GM21390 (cell line): ENCODE data around the gene GLS.

ENCODE experiments used
- ATAC-seq: cut with Tn5 transposase; IDR thresholded peaks from one replicate; pipeline ENCODE4 v1.9.1; 2021; ENCODE audit not compliant: unreplicated experiment

The GLS gene

DNA sequence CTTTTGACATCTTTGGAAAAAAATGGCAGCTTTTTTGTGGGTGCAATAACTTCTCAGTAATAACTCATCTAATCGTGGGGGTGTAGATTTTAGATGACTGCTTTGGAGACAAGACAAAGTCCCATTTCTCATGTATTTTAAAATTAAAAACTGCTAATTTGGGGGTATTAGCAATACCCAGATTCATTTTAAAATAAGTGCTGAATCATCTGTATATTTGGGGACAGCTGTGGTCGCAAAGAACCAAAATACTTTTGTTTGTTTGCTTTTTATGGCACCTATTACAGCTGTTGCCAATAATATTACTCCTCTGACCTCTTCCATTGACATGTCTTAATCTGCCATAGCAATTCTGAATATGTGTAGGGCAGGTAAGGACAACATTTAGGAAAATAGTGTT is 87.9 kb downstream of the GLS start:
- ATAC-seq: no peak

DNA sequence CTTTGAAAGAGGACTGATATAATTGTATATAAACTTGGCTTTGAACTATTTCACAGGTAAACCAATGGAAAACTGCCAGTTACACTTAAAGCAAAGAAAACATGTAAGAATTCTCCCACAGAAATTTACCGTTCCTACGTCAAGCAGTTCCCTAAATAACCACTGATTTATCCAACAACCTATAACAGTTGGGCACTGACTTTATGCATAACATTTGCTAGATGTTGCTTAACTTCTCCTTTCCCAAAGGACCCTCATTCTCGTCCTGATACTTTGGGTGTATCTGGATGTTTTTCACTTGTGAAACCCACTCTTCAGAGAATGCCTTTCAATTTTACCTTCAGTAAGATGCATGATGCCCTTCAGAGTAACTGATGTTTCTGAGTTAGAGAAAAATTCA is 89.5 kb downstream of the GLS start:
- ATAC-seq: no peak

DNA sequence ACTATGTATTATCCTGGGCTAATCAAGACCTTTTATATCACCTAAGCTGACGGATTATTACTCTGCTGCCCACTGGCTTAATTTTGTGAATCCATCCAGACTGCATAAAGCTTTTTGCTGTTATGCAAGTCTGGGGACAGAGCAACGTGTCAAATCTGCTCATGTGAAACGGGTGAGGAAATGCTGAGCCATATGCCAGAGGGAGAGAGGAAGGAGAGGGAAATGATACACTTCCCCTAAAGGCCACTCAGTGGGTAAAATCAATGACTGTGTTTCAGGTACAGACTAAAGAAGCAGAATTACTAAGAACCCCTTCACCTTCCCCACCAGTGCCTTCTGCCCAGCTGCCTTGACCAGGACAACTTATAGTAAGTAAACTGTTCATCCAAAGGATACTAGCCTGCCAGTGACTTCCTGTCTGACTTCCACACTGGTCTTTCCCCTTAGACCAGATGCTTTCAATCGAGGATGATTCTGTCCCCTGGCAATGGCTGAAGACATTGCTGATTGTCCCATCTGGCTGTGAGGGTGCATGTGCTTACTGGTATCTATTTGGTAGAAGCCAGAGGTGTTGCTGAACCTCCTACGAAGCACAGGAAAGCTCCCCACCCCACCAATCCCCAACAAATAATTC is 90.4 kb downstream of the GLS start:
- no peak for ATAC-seq

DNA sequence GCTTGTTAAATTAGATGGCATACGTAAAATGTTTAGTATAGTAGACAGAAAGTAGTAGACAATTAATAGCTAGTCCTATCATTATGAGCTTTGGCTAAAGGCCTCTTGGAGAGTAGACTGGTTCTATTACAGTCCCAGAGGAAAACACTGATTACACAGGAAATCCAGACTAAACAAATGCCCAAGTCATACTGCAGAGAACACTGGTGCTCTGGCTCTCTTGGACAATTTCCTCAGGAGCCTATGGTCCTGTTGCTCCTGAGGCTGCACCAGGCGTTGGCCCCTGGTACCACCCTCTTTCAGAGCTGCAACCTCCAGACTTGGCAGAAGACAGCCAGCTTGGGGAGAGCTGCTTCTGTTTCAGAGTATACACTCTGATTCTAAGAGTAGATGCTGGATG is 91.6 kb downstream of the GLS start:
- no peak for ATAC-seq

DNA sequence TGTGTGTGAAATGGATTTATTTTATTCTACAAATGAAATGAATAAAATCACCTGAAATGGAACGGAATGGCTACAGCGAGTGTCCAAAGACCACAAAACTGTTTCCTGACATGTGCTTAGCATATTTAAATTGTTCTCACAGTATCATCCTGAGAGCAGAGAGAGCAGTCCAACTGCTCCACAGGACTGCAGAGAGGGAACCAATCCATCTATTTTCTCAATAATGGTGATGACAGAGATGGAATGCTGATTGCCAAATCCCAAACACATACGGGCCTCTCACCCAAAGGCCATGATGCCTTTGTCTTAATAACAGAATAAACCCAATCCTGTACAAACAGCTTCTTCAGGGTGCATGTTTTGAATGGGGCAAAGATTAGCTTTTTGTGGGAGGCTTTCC is 92.2 kb downstream of the GLS start:
- ATAC-seq: no peak

DNA sequence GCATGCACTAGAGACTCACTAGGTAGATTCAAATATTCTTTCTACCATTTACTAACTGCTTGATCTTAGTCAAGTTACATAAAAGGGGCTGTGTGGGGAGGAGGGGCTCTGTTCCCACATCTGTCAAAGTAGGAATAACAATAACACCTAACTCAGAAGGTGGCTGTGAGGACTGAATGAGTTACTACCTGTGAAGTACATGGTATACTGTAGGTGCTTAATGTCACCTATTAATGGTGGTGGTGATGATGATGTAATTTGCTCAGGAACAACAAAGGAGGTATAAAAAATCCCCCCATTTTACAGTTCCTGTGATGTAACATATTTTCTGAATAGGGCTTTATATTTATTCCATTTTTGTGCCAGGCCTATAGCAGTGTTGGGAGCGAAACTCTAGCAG is 92.6 kb downstream of the GLS start:
- no peak for ATAC-seq

DNA sequence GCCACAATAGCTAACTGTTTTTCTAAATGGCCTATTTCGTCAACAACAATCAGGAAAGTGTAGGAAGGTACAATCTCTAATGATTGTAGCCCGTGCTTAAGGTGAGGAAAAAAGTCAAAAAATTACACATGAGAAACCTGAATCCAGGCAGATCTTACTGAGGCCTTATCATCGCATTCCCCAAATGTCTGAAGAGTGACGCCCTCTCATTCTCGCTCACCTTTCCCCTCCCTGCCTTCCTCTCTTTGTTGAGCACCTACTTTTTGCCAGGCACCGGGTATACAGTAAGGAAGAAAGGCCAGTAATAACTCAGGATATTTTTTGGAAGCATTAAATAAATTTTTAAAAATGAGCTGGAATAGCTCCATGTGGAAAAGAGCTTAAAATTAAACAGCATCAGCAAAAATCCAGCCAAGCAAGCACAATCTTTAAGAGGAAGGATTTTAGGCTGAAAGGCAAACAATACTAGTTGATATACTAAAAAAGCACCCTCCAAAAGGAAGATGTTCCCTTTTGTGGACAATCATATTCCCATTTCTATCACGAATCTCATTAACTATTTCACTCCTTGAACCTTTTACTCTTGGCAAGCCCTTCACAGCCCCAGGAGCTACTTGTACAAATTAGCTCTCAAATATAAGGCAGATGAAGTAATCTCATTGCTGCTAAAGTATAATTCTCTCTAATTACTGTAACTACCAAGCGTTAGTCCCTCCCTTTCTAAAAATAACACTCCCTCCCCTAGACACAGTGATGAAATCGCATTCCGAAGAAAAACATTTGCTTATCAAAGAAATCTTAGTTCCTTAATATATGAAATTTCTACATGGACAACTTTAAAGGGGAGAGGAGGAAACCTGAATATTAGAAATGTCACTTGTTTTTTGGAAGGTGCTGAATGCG is 93.4 kb downstream of the GLS start:
- no peak for ATAC-seq

DNA sequence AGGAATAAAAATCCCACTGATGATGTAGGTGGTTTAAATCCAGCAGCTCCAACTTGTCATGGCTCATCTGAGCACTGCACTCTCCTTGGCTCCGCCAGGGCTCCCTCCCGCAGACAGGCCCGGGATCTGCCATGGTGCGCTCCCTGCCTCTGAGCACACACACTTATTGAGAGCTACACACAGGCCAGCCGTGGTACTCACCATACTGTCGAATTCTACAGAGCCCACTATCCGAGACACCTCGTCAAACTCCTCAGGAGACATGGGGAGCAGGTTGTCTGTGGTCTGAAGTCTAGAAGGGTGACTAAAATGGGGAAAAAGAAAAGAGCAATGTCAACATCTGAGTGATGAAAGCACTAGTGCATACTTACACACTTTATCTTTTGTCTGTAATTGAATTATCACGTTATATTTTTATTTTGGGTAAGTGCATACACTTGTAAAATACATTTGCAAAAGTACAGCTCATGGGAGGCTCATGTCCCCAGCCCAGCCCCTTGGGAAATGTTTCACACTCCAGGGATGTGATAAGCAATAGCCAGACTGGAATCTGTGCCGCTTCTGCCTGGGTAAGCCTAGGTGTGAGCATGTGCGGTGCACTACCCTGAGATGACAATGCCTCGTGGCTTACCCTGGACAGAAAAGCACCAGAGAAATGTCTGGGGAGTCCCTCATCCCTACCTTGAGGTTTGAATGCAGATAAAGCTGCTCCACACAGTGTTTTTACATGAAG is 94.2 kb downstream of the GLS start:
- ATAC-seq: no peak

DNA sequence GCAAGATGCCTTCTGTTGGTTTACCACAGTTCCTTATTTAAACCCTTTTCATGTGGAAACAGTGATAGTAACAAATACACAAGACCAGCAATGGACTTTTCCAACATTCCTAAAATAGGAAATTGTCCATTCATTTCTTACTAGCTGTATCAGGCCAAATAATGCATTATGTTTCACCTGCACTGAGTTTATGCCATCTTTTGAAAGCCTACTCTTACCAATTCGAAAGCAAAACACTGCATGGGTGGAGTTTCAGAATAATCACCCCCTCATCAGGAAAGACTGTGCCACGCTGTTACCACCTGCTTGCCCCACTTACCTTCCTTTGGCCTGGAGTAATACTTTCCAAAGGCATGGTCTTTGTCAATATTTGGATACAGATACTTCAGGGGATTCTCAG is 95.9 kb downstream of the GLS start:
- ATAC-seq: no peak

DNA sequence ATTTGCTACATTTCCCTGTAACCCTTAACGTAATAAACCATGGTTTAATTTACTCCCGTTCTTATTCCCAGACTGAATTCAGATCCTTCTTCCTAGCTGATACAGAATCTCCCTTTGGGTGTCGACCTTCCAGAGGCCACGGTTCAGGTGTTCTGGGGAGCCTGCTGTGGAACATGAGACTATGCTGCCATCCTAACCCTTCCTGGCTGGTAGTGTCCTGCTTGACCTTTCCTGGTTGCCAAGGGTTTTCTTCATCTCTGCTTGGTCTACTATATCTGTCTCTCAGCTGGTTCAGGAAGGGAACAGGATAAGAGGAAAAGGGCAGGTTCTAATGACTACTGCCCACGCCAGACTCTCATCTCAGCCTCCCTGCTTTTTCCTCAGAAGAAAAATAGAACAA is 96.9 kb downstream of the GLS start:
- ATAC-seq: no peak

DNA sequence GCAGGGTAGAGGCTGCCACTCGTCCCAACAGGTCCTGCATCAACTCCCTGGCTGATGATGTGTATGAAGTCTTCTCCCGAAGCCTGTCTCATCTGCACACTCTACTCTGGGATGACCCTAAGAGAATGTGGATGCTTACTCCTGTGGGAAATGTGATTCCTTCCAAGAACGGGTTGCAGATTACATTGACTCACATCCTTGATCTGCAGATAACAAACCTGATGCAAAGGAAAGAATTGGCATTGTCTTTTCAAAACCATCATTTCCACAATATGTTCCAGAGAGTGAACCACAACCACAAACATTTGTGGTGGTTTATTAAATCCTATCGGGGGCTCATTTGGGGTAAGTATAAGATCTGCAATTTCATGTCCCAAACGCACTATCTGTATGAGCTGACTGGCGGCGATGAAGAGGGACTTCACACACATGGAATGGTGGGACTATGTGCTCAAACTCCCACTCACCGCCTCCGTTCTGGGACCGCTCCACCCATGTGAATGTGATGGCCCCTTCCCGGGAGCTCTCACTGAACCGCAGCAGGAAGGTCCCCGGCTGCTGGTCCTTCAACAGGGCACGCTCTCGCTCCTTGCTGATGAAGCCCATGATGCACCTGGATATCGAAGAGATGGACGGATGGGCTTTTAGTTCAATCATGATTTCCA is 97.9 kb downstream of the GLS start:
- ATAC-seq: no peak

DNA sequence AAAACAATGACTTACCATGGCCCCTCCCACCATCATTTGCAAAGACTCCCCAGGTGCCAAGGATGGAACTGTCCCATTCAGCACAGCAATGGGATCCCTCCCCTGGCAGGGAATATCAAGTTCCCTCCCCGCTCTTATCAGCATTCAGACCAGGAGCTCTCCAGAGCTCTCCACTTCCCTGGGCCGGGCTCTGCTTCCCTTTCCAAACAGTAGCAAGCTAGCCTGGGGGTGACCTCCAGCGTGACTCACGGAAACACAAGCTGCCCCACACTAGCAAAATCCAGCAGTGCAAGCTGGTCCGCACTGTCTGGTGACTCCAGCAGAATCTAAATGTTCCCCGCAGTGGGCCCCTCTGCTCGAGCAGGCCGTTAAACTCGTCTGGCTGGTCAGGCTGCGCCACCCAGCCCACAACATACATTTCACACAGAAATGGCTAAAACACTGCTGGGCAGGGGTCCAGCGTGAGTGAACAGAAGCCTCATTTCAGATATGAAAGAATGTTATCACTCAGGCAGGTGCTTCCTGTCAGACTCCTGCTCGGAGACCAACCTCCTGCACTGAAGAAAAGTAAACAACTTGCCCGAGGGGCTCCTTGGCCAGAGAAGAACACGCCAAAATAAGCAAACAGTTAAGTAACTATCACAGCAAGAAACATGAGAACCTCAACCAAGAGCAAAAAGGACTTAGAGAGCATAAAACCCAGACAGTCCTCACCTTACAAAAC is 99.4 kb downstream of the GLS start:
- ATAC-seq: no peak

DNA sequence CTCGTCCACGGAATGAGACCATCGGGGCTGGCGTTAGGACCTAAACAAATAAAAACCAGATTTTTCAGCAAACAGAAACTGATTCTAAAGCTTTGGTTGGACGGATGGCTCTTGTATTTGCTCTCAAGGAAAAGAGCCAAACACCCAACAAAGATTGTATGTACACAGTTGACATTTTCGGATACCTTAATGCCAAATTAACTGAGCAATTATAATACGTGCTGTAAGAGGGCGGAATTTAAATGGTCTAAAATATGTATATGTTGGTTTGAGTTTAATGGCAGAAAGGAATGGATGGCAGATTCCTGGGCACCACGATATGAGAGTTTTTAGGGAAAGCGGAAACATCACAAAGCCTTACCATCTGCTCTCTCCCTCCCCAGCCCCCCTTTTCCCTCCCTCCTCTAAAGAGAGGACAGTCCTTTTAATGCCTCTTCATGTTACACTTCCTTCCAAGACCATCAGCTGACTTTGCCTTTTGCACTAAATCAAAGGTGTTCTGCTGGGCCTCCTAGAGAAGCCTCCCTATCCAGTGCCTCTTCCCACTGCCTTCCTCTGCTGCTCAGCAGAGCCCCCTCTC is 100.1 kb downstream of the GLS start:
- ATAC-seq: no peak

DNA sequence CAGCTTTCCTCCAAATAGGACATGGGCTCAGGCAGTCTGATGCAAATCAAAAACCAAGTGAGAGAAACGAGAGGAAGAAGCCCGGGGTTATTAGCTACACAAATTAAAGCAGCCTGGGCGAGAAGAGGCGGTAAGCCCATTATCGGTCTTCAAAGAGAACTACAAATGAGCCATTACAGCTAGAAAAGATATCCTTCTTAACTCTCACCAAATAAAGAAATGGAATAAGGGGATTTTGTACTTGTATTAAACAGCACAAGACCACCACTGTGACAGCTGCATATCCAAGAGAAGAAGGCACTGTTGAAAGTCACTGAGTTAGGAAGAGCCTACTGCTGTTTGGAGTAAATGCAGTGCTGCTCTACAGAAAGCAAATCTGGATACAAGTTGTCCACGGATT is 100.7 kb downstream of the GLS start:
- no peak for ATAC-seq

DNA sequence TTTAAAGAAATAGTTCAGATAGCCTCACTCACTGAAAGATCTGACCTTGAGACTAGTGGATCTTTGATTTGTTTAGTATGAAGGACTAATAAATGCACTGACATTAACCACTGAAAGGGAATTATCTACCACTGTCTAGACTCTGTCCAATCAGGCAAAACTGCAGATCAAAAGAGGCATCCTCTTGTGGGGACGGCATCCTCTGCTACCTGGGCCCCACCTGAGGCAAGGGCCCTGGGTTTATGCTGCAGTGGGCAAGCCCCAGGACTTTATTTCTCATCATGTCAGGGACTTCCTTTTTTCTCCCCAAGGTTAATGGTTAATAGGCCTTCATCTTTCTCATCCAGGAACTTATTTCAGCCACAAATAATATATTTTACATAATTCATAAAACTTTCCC is 101.1 kb downstream of the GLS start:
- ATAC-seq: no peak

DNA sequence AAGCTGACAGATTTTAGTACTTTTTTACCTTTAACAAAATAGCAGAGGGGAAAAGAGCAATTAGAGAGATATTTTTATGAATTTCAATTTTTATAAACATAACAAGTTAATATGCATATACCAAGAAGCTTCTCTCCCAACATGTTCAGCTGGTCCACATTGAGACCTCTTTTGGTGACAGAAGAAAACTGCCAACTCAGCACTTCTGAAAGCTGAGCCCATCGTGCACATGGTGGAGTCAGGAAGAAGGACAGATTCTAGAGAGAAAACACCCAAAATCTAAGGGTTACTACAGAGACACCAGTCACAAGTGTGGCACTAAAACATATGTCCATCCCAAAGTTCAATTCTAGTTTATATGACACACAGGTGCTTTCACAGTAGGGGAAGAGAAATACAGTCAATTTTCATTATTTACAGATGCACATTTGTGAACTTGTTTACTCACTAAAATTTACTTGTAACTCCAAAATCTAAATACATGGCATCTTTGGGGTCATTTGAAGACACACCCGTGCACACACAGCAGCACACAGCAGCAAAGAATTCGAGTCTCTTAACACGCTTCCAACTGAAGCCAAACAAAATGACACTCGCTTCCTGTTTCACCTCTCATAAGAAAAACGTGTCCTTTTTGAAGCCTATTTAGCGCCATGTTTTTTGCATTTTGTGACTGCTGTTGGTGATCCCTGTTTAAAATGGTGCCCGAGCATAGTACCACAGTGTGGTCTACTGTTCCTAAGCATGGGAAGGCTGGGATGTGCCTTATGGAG is 101.8 kb downstream of the GLS start:
- ATAC-seq: no peak

DNA sequence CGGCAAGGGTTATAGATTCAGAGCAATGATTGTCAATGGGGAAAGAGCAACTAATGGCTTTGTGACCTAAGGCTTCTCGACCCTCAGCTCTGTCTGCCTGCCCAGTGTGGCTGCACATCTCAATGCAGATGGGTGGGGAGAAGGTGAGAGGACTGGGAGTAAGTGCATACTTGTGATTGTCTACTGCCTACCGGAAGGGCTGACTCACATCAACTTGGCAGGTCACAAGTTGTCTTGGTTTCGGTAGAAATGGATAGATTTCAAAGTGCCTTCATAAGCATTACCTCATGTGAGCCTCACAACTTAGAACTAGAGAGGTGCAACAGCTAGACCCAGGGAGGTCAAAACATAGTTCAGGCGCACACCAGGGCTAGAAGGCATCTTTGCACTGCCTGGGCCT is 104.0 kb downstream of the GLS start:
- ATAC-seq: no peak

DNA sequence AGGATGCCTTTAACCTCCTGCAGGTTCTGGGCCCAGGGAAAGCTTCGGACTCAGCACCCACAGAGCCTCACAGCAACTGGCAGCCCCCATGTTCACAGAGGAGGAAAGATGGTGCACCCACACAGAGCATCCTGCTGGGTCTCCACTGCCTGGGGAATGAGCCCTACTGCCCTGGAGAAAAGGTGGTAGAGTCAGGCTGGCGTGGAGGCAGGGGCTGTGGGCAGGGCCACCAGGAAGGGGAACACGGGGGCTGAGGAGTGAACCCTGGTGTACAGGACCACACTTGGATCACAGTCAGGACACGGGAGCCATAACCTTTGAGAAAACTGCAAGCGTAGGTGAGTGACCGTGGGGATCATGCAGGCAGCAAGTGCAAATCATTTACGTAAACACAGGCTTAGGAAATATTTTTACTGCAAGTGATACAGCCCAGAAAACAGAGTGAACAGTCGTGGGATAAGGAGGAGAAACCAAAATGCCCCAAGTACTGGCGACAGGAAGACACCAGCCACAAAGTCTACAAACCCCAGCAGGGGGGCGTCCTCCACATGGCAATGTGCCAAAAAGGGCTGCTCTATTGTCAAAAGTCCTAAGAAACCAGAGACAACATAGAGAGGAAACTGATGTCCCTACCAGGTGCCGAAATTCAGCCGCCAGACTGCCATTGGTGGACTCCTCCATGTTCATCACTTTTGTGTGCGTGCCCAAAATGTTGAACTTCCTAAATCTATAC is 105.8 kb downstream of the GLS start:
- ATAC-seq: no peak

DNA sequence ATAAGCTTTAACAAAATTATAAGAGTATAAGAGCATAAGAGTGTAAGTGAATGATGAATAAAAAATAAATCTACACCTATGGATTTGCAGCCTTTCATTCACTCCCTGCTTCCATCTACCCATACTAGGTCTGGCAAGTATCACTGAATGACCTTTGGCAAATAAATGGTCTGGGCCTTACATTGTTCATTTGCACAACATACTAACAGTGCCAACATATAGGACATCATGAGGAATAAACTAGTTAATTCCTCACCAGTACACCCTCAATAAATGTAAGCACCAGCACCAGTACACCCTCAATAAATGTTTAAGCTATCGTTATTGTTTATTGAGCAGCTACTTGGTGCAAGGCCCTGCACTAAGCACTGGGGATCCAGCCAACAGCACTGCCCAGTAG is 106.5 kb downstream of the GLS start:
- ATAC-seq: no peak
